BE2C (cell line): ENCODE results near the gene SIVA1.

Source experiments
- DNase-seq: peaks from one replicate; pipeline ENCODE4 v3.0.0-alpha.2; 2020
- H3K27me3 ChIP-seq: fragments of 250-450 bp; sonication (Bioruptor Pico); 2 replicates; pipeline ENCODE4 v1.5.1; 2020; ENCODE audit warnings: mild to moderate bottlenecking
- H3K36me3 ChIP-seq: fragments of 250-450 bp; sonication (Bioruptor Pico); 2 replicates; pipeline ENCODE4 v1.5.1; 2020; ENCODE audit warnings: mild to moderate bottlenecking
- H3K4me1 ChIP-seq: fragments of 250-450 bp; sonication (Bioruptor Pico); 2 replicates; pipeline ENCODE4 v1.5.1; 2020
- H3K4me3 ChIP-seq: 2 replicates; pipeline ENCODE4 v1.5.1; 2011; ENCODE audit warnings: low read depth, low read length
- H3K9me3 ChIP-seq: fragments of 250-450 bp; sonication (Bioruptor Pico); 2 replicates; pipeline ENCODE4 v1.5.1; 2020
- TF ChIP-seq, protein P1 (sequence below): IDR thresholded peaks from 2 replicates; pipeline ENCODE4 v1.5.1; 2012; ENCODE audit warnings: mild to moderate bottlenecking, low read depth, low read length

Gene SIVA1

DNA sequence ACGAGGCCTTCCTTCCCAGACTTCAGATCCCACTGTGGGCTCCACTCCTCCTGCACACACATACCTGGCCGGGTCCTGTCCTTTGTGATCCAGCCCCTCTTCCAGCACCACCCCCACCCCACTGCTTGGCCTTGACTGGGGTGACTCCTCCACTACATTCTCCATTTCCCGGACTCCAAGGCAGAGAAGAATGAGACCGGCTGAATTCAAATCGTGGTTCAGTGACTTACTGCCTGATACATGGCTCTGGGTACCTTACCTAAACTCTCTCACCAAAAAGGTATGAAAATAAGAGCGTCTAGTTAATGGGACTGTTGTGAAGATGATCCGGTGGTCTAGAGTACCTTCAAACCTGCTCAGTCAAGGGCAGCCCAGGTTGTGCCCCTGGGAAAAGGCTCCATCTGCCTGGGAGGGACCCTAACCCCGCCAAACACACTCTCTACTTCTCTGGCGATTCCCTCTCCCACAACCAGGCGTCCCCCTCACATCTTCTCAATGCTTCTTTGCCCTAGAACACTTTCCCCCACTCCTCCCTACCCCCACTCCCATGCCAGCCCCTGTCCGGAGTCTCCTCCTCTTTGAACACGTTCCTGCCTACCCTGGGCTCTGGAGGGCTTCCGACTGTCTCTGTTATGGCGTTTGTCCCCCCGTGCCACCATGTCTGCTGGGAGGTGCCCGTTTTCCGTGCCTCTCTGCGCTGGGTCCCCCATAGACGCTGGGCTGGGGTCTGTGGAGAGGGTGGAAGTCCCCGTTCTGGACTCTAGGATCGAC is 46.5 kb downstream of the SIVA1 start:
- Histone ChIP-seq H3K27me3 (peaks cover 11% of the 10 kb centered on the region), H3K9me3 (no peaks in the 10 kb centered on the region), H3K4me1 (peaks cover 20% of the 10 kb centered on the region), H3K36me3 (no peaks in the 10 kb centered on the region), H3K4me3 (peak overlapping the region; percentile 43)
- DNase-seq, result peak; percentile 57
- TF ChIP-seq, protein P1, sequence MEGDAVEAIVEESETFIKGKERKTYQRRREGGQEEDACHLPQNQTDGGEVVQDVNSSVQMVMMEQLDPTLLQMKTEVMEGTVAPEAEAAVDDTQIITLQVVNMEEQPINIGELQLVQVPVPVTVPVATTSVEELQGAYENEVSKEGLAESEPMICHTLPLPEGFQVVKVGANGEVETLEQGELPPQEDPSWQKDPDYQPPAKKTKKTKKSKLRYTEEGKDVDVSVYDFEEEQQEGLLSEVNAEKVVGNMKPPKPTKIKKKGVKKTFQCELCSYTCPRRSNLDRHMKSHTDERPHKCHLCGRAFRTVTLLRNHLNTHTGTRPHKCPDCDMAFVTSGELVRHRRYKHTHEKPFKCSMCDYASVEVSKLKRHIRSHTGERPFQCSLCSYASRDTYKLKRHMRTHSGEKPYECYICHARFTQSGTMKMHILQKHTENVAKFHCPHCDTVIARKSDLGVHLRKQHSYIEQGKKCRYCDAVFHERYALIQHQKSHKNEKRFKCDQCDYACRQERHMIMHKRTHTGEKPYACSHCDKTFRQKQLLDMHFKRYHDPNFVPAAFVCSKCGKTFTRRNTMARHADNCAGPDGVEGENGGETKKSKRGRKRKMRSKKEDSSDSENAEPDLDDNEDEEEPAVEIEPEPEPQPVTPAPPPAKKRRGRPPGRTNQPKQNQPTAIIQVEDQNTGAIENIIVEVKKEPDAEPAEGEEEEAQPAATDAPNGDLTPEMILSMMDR, result peak; percentile 37

DNA sequence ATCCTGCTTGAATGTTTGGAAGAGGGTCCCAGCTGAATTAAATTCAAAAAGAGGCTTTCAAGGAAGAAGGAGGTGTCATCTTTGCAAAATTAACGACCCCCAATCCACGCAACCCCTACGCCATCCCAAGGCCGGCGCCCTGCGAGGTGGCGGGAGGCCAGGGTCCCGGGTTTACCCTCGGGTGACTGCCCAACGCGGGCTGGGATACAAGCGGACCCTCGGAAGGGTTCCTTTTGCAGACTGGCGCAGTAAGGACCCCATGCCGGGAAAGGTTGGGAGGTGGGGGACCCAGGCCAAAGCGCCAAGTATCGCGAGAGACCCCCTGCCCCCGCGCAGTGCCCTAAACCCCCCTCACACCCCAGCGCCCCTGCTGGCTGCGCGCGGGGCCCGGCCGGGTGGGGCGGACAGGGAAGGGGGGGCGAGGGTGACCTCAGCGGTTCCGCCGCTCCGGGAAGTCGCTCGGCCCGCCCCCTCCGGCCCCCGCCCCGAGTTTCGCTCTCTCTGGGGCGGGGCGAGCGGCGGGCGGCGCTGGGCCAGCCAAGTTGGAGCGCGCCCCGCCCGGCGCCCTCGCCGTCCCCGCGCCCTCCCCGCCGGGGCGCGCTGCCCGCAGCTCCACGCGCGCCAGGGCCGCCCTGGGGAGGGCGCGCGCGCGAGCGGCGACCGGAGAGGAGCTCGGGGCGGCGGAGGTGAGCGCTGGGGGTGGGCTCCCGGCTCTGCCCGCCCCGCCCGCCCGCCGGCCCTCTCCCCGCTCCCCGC is 47.2 kb downstream of the SIVA1 start:
- no peaks in the 10 kb centered on the region for H3K9me3 ChIP-seq
- H3K36me3 ChIP-seq, result no peaks in the 10 kb centered on the region
- H3K4me1 ChIP-seq, result peaks cover 20% of the 10 kb centered on the region
- H3K4me3 ChIP-seq, result peak overlapping the region; percentile 43
- peaks cover 11% of the 10 kb centered on the region for H3K27me3 ChIP-seq
- peak; percentile 80 for DNase-seq
- TF ChIP-seq, protein P1, result no peak

DNA sequence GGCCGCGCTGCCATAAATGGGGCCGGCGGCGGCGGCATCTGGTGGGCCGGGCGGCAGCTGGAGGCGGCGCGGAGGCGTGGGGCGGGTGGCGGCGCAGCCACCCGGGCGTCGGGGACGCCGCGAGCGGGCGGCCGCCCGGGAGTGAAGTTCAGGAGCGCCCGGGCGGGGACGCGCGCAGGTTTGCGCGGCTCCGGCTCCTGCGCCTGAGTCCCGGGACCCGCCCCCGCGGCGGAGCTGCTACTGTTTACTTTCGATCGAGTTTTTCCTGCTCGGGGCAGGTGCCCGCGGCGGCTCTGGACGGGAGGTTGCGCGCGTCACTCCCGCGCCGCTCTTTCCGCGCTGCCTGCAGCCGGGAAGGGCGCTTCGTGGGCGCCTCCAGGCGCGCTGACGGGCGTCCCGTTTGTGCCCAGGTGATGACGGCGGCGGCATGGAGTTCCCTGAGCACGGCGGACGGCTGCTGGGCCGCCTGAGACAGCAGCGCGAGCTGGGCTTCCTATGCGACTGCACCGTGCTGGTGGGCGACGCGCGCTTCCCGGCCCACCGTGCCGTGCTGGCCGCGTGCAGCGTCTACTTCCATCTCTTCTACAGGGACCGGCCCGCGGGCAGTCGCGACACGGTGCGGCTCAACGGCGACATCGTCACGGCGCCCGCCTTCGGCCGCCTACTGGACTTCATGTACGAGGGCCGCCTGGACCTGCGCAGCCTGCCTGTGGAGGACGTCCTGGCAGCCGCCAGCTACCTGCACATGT is 48.0 kb downstream of the SIVA1 start, which contains the start of gene ZBTB42:
TSS of gene ZBTB42 (plus strand) at position 331 of the 749 bp plus-strand sequence. CDS start at position 428, 97 bp downstream.
- Histone ChIP-seq H3K4me1 (peaks cover 18% of the 10 kb centered on the region), H3K4me3 (peak within 1 kb of the TSS; percentile 61), H3K27me3 (peaks cover 11% of the 10 kb centered on the region), H3K36me3 (no peaks in the 10 kb centered on the region), H3K9me3 (no peaks in the 10 kb centered on the region)
- DNase-seq, result peak; percentile 55
- TF ChIP-seq, protein P1, result no peak

- peak; percentile 12 for DNase-seq
- H3K36me3 ChIP-seq, result no peaks in the 10 kb centered on the region
- peaks cover 11% of the 10 kb centered on the region for H3K27me3 ChIP-seq
- peak overlapping the region; percentile 61 for H3K4me3 ChIP-seq
- peaks cover 10% of the 10 kb centered on the region for H3K4me1 ChIP-seq
- TF ChIP-seq, protein P1, result no peak
- H3K9me3 ChIP-seq, result no peaks in the 10 kb centered on the region
These were observed 48.8 kb downstream of the SIVA1 start for GRCh38 chr14:104801520-104802393.

DNA sequence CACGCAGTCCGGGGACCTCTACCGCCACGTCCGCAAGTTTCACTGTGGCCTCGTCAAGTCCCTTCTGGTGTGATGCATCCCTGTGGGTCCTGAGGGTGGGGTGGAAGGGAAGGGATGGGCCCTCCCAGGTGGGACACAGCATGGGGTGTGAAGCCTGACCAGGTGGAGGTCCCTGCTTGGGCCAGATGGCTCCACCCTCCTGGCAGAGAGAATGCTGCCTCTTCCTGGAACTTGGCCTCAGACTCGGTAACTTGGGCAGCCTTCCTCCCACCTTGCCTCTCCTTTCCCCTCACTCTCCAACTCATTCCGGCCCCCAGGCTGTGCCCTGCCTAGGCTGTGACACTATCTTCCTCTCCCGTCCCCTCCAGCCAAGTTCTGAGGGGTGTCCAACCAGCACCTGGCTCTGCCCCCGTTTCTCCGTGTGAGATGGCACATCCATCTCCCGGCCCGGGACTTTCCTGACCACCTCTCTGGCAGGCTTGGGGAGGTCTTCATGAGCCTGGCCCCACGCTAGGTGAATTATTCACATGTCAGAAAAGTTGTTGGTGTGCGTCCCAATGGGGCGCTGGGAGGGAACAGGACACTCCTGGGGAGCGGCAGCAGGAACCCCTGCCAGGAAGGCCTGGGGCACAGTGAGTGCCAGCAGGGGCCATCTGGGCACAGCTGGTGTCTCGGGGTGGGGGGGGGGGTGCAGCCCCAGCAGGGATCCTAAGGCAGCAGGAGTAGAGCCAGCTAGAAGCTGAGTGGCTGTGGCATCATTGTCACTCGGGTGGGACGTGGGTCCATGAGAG is 49.6 kb downstream of the SIVA1 start:
- H3K9me3 ChIP-seq, result no peaks in the 10 kb centered on the region
- no peak for DNase-seq
- H3K27me3 ChIP-seq, result peaks cover 11% of the 10 kb centered on the region
- no peaks in the 10 kb centered on the region for H3K36me3 ChIP-seq
- peaks cover 4% of the 10 kb centered on the region for H3K4me1 ChIP-seq
- TF ChIP-seq, protein P1, result no peak
- no peak overlapping the region for H3K4me3 ChIP-seq
